Neural cell (in vitro differentiated cells): Measurements from ENCODE around the gene ADORA2A. TPM values are rescaled to one million over a fixed set of nuclear protein-coding genes. Genes with fewer than 3 reads are reported as not detected.

Source experiments
- H2AFZ ChIP-seq: fragments of 200-600, 300-800 bp; sonication (generic), shearing (Covaris generic); 2 replicates; pipeline ENCODE4 v1.6.0; 2014; ENCODE audit warnings: low read depth, mild to moderate bottlenecking, antibody characterized with exemption, low read length, moderate library complexity
- H3F3A ChIP-seq: fragments of 200-600 bp; shearing (Covaris generic); 2 replicates; pipeline ENCODE4 v1.6.1; 2016; ENCODE audit warnings: mild to moderate bottlenecking, moderate library complexity, mixed read lengths, antibody characterized with exemption, low read length; ENCODE audit not compliant: insufficient read depth, poor library complexity, severe bottlenecking
- H3K27ac ChIP-seq: fragments of 200-600, 300-800 bp; sonication (generic), shearing (Covaris generic); 2 replicates; pipeline ENCODE4 v1.5.1; 2014; ENCODE audit warnings: mild to moderate bottlenecking, low read length, moderate library complexity
- H3K27me3 ChIP-seq: fragments of 300-800, 200-600 bp; sonication (generic), shearing (Covaris generic); 2 replicates; pipeline ENCODE4 v1.6.0; 2014; ENCODE audit warnings: mild to moderate bottlenecking, low read depth, low read length, moderate library complexity; ENCODE audit not compliant: insufficient read depth
- H3K36me3 ChIP-seq: fragments of 300-800, 200-600 bp; sonication (generic), shearing (Covaris generic); 2 replicates; pipeline ENCODE4 v1.5.1; 2014; ENCODE audit warnings: mild to moderate bottlenecking, antibody characterized with exemption, low read length, moderate library complexity; ENCODE audit not compliant: insufficient read depth
- H3K4me2 ChIP-seq: fragments of 300-800, 200-600 bp; sonication (generic), shearing (Covaris generic); 2 replicates; pipeline ENCODE4 v1.6.0; 2014; ENCODE audit warnings: mild to moderate bottlenecking, low read length
- H3K4me3 ChIP-seq: fragments of 300-800, 200-600 bp; sonication (generic), shearing (Covaris generic); 2 replicates; pipeline ENCODE4 v1.5.1; 2014; ENCODE audit warnings: mild to moderate bottlenecking, low read length, moderate library complexity
- H3K79me2 ChIP-seq: fragments of 200-600 bp; shearing (Covaris generic); replicated peaks from 2 replicates; pipeline ENCODE4 v1.6.0; 2014; ENCODE audit warnings: mild to moderate bottlenecking, low read length, moderate library complexity; ENCODE audit not compliant: insufficient read depth
- H3K9ac ChIP-seq: fragments of 300-800, 200-600 bp; sonication (generic), shearing (Covaris generic); 2 replicates; pipeline ENCODE4 v1.6.1; 2016; ENCODE audit warnings: mild to moderate bottlenecking, low read length, mixed read lengths
- H3K9me2 ChIP-seq: fragments of 200-600 bp; shearing (Covaris generic); 2 replicates; pipeline ENCODE4 v1.6.1; 2016; ENCODE audit warnings: mild to moderate bottlenecking, low read length, mixed read lengths; ENCODE audit not compliant: insufficient read depth
- H3K9me3 ChIP-seq: fragments of 200-600, 300-800 bp; sonication (generic), shearing (Covaris generic); 2 replicates; pipeline ENCODE4 v1.6.1; 2016; ENCODE audit warnings: mild to moderate bottlenecking, mixed run types, low read length, moderate library complexity, mixed read lengths
- H4K20me1 ChIP-seq: fragments of 200-600 bp; shearing (Covaris generic); 2 replicates; pipeline ENCODE4 v1.6.1; 2016; ENCODE audit warnings: mild to moderate bottlenecking, mixed run types; ENCODE audit not compliant: insufficient read depth
- EP300 ChIP-seq: fragments of 450-650 bp; conservative IDR thresholded peaks from 2 replicates; pipeline ENCODE4 v1.6.1; 2014; ENCODE audit warnings: antibody characterized with exemption, mild to moderate bottlenecking, moderate library complexity; ENCODE audit not compliant: poor library complexity, severe bottlenecking
- EZH2 ChIP-seq: fragments of 200-600, 300-800 bp; shearing (Covaris generic), sonication (generic); IDR thresholded peaks from 2 replicates; pipeline ENCODE4 v1.6.1; 2014; ENCODE audit warnings: antibody characterized with exemption, low read length, borderline replicate concordance, mild to moderate bottlenecking; ENCODE audit not compliant: insufficient read depth, poor library complexity, severe bottlenecking
- MXI1 ChIP-seq: fragments of 450-650 bp; conservative IDR thresholded peaks from 2 replicates; pipeline ENCODE4 v1.6.1; 2014; ENCODE audit warnings: antibody characterized with exemption, mild to moderate bottlenecking; ENCODE audit not compliant: poor library complexity, severe bottlenecking
- POLR2AphosphoS5 ChIP-seq: IDR thresholded peaks from 2 replicates; pipeline ENCODE4 v1.6.1; 2012
- RAD21 ChIP-seq: fragments of 450-650 bp; conservative IDR thresholded peaks from 2 replicates; pipeline ENCODE4 v1.6.1; 2014; ENCODE audit warnings: antibody characterized with exemption, mild to moderate bottlenecking, moderate library complexity
- SMC3 ChIP-seq: fragments of 450-650 bp; conservative IDR thresholded peaks from 2 replicates; pipeline ENCODE4 v1.6.1; 2014; ENCODE audit warnings: antibody characterized with exemption, mild to moderate bottlenecking, moderate library complexity; ENCODE audit not compliant: poor library complexity
- TAF1 ChIP-seq: IDR thresholded peaks from 2 replicates; pipeline ENCODE4 v1.6.1; 2012; ENCODE audit warnings: low read depth
- polyA plus RNA-seq: library from polyadenylated mRNA; depleted of rRNA; stranded (reverse); fragments of >200 nt; gene quantifications from 2 replicates; pipeline ENCODE4 v1.2.3, GENCODE V29; 2014
- TF ChIP-seq, protein P1 (sequence below): fragments of 450-650 bp; IDR thresholded peaks from 2 replicates; pipeline ENCODE4 v1.5.1; 2014; ENCODE audit warnings: antibody characterized with exemption, mild to moderate bottlenecking, moderate library complexity; ENCODE audit not compliant: poor library complexity, severe bottlenecking
- TF ChIP-seq, protein P2 (sequence below): IDR thresholded peaks from 2 replicates; pipeline ENCODE4 v1.6.1; 2012; ENCODE audit warnings: borderline replicate concordance

ADORA2A gene
- polyA plus RNA-seq, 1 donor from 2014 or later, result 2.9 TPM

DNA sequence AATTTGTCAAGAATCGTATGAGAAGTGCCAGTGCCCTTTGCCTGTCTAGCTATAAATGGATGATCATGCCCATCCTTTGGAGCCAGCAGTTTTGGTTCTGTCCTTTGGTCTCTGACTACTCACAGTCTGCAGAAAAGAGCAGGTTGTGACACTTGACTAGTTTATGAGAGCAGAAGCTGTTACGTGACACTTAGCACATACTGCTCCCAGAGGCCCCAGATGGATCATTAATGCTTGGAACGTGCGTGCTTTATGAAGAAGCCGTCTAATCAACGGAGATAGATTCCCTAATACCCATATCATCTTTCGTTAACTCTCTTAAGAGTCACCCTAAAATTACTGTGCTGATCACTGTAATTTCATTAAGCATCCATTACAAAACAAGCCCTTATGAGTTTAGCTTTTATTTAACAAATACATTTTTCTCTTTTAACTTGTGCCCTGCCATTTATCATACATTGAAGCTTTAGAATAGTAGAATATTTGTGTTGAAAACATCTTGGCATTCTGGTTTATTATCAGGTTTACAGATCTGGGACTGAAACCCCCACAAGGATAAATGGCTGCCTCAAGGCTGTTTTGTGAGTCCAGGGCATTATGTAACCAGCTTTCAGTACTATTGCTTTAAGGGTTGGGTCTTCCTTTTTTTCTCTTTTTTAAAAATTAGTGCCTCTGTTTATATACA is 47.0 kb upstream of the ADORA2A start:
- Histone ChIP-seq H3K9me3 (no peaks in the 10 kb centered on the region), H3K4me2 (no peak overlapping the region), H3K9ac (no peak overlapping the region), H3F3A (no peaks in the 10 kb centered on the region), H3K27me3 (no peaks in the 10 kb centered on the region), H3K27ac (no peak overlapping the region), H3K9me2 (no peaks in the 10 kb centered on the region), H4K20me1 (no peaks in the 10 kb centered on the region), H3K79me2 (no peaks in the 10 kb centered on the region), H2AFZ (no peak overlapping the region), H3K4me3 (no peak overlapping the region), H3K36me3 (peaks cover 9% of the 10 kb centered on the region)
- TF ChIP-seq, protein P1, sequence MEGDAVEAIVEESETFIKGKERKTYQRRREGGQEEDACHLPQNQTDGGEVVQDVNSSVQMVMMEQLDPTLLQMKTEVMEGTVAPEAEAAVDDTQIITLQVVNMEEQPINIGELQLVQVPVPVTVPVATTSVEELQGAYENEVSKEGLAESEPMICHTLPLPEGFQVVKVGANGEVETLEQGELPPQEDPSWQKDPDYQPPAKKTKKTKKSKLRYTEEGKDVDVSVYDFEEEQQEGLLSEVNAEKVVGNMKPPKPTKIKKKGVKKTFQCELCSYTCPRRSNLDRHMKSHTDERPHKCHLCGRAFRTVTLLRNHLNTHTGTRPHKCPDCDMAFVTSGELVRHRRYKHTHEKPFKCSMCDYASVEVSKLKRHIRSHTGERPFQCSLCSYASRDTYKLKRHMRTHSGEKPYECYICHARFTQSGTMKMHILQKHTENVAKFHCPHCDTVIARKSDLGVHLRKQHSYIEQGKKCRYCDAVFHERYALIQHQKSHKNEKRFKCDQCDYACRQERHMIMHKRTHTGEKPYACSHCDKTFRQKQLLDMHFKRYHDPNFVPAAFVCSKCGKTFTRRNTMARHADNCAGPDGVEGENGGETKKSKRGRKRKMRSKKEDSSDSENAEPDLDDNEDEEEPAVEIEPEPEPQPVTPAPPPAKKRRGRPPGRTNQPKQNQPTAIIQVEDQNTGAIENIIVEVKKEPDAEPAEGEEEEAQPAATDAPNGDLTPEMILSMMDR, result no peak
- TF ChIP-seq RAD21 (no peak), SMC3 (no peak), EZH2 (no peak), POLR2AphosphoS5 (no peak), TAF1 (no peak), EP300 (no peak), MXI1 (no peak)
- TF ChIP-seq, protein P2, sequence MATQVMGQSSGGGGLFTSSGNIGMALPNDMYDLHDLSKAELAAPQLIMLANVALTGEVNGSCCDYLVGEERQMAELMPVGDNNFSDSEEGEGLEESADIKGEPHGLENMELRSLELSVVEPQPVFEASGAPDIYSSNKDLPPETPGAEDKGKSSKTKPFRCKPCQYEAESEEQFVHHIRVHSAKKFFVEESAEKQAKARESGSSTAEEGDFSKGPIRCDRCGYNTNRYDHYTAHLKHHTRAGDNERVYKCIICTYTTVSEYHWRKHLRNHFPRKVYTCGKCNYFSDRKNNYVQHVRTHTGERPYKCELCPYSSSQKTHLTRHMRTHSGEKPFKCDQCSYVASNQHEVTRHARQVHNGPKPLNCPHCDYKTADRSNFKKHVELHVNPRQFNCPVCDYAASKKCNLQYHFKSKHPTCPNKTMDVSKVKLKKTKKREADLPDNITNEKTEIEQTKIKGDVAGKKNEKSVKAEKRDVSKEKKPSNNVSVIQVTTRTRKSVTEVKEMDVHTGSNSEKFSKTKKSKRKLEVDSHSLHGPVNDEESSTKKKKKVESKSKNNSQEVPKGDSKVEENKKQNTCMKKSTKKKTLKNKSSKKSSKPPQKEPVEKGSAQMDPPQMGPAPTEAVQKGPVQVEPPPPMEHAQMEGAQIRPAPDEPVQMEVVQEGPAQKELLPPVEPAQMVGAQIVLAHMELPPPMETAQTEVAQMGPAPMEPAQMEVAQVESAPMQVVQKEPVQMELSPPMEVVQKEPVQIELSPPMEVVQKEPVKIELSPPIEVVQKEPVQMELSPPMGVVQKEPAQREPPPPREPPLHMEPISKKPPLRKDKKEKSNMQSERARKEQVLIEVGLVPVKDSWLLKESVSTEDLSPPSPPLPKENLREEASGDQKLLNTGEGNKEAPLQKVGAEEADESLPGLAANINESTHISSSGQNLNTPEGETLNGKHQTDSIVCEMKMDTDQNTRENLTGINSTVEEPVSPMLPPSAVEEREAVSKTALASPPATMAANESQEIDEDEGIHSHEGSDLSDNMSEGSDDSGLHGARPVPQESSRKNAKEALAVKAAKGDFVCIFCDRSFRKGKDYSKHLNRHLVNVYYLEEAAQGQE, result no peak

DNA sequence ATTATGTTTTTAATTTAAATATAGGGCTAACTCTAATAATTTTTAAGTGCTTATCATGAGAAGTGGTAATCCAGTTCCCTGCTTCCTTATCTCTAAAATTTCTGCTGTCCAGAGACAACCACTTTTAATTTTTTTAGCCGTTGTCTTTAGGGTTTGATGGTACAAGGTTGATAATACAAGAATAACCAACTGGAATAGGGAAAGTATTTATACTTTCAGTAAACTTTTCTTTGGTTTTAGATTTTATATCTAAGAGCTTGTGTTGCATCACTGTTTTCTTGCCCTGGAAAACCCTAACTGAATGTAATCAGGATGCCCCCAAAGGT is 46.5 kb upstream of the ADORA2A start:
- Histone ChIP-seq H3K79me2 (no peaks in the 10 kb centered on the region), H3K36me3 (peaks cover 9% of the 10 kb centered on the region), H2AFZ (no peak overlapping the region), H3K27me3 (no peaks in the 10 kb centered on the region), H3K9me3 (no peaks in the 10 kb centered on the region), H3F3A (no peaks in the 10 kb centered on the region), H3K9ac (no peak overlapping the region), H3K9me2 (no peaks in the 10 kb centered on the region), H3K27ac (no peak overlapping the region), H4K20me1 (no peaks in the 10 kb centered on the region), H3K4me2 (no peak overlapping the region), H3K4me3 (no peak overlapping the region)
- TF ChIP-seq MXI1 (no peak), TAF1 (no peak), EZH2 (no peak), SMC3 (no peak), EP300 (no peak), RAD21 (no peak), POLR2AphosphoS5 (no peak)
- TF ChIP-seq, protein P2, result no peak
- TF ChIP-seq, protein P1, result no peak
